ENCODE measurements around the gene MAP1B.

The MAP1B gene

GRCh38 chr5:72231991-72232703 lies 124.9 kb downstream of the MAP1B start:
- no peak for DNase-seq

- DNase-seq = no peak
Observed at GRCh38 chr5:72232838-72233237, 125.6 kb downstream of the MAP1B start.

GRCh38 chr5:72233835-72234234 lies 126.6 kb downstream of the MAP1B start:
- DNase-seq = no peak

- no peak for DNase-seq
Observed at GRCh38 chr5:72234265-72234700, 127.0 kb downstream of the MAP1B start.

- no peak for DNase-seq
Observed at GRCh38 chr5:72234868-72235267, 127.6 kb downstream of the MAP1B start.

- no peak for DNase-seq
Observed at GRCh38 chr5:72235725-72236124, 128.4 kb downstream of the MAP1B start.

GRCh38 chr5:72237415-72237814 lies 130.1 kb downstream of the MAP1B start:
- no peak for DNase-seq

- no peak for DNase-seq
Observed at GRCh38 chr5:72237879-72238278, 130.6 kb downstream of the MAP1B start.

GRCh38 chr5:72238712-72239445 lies 131.6 kb downstream of the MAP1B start:
- DNase-seq = no peak

GRCh38 chr5:72241346-72242003 lies 134.2 kb downstream of the MAP1B start:
- DNase-seq = no peak

GRCh38 chr5:72242796-72243475 lies 135.7 kb downstream of the MAP1B start:
- DNase-seq = no peak

- no peak for DNase-seq
Observed at GRCh38 chr5:72243706-72244105, 136.4 kb downstream of the MAP1B start.

GRCh38 chr5:72244862-72245371 lies 137.6 kb downstream of the MAP1B start:
- no peak for DNase-seq

GRCh38 chr5:72245546-72245945 lies 138.3 kb downstream of the MAP1B start:
- no peak for DNase-seq

- DNase-seq = no peak
Observed at GRCh38 chr5:72245951-72246532, 138.8 kb downstream of the MAP1B start.

- no peak for DNase-seq
Observed at GRCh38 chr5:72246954-72247442, 139.7 kb downstream of the MAP1B start.

- DNase-seq = peak; percentile 62
Observed at GRCh38 chr5:72248410-72248981, 141.2 kb downstream of the MAP1B start.

- no peak for DNase-seq
Observed at GRCh38 chr5:72251386-72251785, 144.1 kb downstream of the MAP1B start.

- no peak for DNase-seq
Observed at GRCh38 chr5:72252008-72252407, 144.7 kb downstream of the MAP1B start.

- no peak for DNase-seq
Observed at GRCh38 chr5:72252574-72253155, 145.4 kb downstream of the MAP1B start.

GRCh38 chr5:72255237-72255636 lies 148.0 kb downstream of the MAP1B start:
- DNase-seq = no peak

- DNase-seq = no peak
Observed at GRCh38 chr5:72255670-72256069, 148.4 kb downstream of the MAP1B start.

Measured in amniotic stem cell (primary cell).